HL-60 (cell line): ENCODE measurements around the gene NEK9.

Experiments
- GABPA ChIP-seq: IDR thresholded peaks from 2 replicates; pipeline ENCODE4 v1.6.1; 2012; ENCODE audit warnings: low read depth
- POLR2AphosphoS5 ChIP-seq: IDR thresholded peaks from 2 replicates; pipeline ENCODE4 v1.6.1; 2012; ENCODE audit warnings: low read depth
- SPI1 ChIP-seq: IDR thresholded peaks from 2 replicates; pipeline ENCODE4 v1.6.1; 2012; ENCODE audit warnings: low read depth, mild to moderate bottlenecking, borderline replicate concordance
- TF ChIP-seq, protein P1 (sequence below): IDR thresholded peaks from one replicate; pipeline ENCODE4 v1.5.1; 2011; ENCODE audit warnings: low read length, control low read depth, inconsistent platforms; ENCODE audit not compliant: insufficient read depth
- TF ChIP-seq, protein P2 (sequence below): IDR thresholded peaks from 2 replicates; pipeline ENCODE4 v1.6.1; 2012; ENCODE audit warnings: low read depth; ENCODE audit not compliant: insufficient replicate concordance

GRCh38 chr14:75155169-75155568, 28.3 kb upstream of the NEK9 start:
- TF ChIP-seq, protein P1, sequence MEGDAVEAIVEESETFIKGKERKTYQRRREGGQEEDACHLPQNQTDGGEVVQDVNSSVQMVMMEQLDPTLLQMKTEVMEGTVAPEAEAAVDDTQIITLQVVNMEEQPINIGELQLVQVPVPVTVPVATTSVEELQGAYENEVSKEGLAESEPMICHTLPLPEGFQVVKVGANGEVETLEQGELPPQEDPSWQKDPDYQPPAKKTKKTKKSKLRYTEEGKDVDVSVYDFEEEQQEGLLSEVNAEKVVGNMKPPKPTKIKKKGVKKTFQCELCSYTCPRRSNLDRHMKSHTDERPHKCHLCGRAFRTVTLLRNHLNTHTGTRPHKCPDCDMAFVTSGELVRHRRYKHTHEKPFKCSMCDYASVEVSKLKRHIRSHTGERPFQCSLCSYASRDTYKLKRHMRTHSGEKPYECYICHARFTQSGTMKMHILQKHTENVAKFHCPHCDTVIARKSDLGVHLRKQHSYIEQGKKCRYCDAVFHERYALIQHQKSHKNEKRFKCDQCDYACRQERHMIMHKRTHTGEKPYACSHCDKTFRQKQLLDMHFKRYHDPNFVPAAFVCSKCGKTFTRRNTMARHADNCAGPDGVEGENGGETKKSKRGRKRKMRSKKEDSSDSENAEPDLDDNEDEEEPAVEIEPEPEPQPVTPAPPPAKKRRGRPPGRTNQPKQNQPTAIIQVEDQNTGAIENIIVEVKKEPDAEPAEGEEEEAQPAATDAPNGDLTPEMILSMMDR, result no peak
- TF ChIP-seq POLR2AphosphoS5 (no peak), GABPA (no peak), SPI1 (no peak)
- TF ChIP-seq, protein P2, sequence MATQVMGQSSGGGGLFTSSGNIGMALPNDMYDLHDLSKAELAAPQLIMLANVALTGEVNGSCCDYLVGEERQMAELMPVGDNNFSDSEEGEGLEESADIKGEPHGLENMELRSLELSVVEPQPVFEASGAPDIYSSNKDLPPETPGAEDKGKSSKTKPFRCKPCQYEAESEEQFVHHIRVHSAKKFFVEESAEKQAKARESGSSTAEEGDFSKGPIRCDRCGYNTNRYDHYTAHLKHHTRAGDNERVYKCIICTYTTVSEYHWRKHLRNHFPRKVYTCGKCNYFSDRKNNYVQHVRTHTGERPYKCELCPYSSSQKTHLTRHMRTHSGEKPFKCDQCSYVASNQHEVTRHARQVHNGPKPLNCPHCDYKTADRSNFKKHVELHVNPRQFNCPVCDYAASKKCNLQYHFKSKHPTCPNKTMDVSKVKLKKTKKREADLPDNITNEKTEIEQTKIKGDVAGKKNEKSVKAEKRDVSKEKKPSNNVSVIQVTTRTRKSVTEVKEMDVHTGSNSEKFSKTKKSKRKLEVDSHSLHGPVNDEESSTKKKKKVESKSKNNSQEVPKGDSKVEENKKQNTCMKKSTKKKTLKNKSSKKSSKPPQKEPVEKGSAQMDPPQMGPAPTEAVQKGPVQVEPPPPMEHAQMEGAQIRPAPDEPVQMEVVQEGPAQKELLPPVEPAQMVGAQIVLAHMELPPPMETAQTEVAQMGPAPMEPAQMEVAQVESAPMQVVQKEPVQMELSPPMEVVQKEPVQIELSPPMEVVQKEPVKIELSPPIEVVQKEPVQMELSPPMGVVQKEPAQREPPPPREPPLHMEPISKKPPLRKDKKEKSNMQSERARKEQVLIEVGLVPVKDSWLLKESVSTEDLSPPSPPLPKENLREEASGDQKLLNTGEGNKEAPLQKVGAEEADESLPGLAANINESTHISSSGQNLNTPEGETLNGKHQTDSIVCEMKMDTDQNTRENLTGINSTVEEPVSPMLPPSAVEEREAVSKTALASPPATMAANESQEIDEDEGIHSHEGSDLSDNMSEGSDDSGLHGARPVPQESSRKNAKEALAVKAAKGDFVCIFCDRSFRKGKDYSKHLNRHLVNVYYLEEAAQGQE, result no peak
